ENCODE results near the gene RBM15B. TPM values are rescaled to one million over a fixed set of nuclear protein-coding genes. Genes with fewer than 3 reads are reported as not detected.

Gene RBM15B
- total and polyA plus RNA-seq, 2 experiments from 2014 or later, result 16.3 to 57.9 TPM

GRCh38 chr3:51343918-51344687 is 47.0 kb upstream of the RBM15B start (continued):
- TF ChIP-seq, protein P1, sequence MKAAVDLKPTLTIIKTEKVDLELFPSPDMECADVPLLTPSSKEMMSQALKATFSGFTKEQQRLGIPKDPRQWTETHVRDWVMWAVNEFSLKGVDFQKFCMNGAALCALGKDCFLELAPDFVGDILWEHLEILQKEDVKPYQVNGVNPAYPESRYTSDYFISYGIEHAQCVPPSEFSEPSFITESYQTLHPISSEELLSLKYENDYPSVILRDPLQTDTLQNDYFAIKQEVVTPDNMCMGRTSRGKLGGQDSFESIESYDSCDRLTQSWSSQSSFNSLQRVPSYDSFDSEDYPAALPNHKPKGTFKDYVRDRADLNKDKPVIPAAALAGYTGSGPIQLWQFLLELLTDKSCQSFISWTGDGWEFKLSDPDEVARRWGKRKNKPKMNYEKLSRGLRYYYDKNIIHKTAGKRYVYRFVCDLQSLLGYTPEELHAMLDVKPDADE (IDR thresholded peaks at IDR 0.05), result no peak
- TF ChIP-seq ZNF114 (CRISPR knock-in tag; IDR thresholded peaks at IDR 0.05) (no peak), STAT1 (IDR thresholded peaks at IDR 0.05; ENCODE audit: unreplicated experiment) (no peak), ZNF331 (CRISPR knock-in tag; IDR thresholded peaks at IDR 0.05; ENCODE audit: low read depth) (no peak)

DNA sequence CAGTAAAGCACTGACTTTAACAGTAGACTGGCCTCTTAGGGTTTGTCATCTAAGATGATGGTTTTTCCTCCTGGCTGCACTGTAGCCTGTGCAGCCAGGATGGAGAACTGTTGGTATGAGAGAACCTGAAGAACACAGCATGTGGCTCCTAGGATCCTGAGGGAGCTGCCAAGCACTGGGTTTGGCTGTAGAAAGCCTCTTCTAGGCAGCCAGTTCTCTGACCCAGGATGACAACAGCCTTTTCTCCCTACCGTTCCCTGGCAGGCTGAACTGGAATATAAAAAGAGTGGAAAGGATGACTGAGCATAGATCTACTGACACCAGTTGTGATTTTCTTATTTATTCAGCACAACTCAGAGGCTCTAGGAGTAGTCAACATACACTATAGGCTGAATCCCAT is 40.3 kb upstream of the RBM15B start:
- Histone ChIP-seq H3K4me3 (no peak overlapping the region), H4K20me1 (replicated peaks; ENCODE audit: insufficient read depth) (no peaks in the 10 kb centered on the region), H3F3A (replicated peaks; ENCODE audit: low read depth) (no peaks in the 10 kb centered on the region), H3K27ac (ENCODE audit: low read depth) (no peak overlapping the region), H3K27me3 (ENCODE audit: insufficient read depth) (no peaks in the 10 kb centered on the region), H3K79me2 (replicated peaks; ENCODE audit: insufficient read depth) (no peaks in the 10 kb centered on the region), H2AFZ (no peak overlapping the region), H3K9me2 (ENCODE audit: insufficient read depth) (no peaks in the 10 kb centered on the region), H3K4me1 (ENCODE audit: insufficient read depth) (no peaks in the 10 kb centered on the region), H3K36me3 (ENCODE audit: insufficient read depth) (no peaks in the 10 kb centered on the region), H3K4me2 (no peak overlapping the region)
- no peaks in the 10 kb centered on the region for H3K4me1 Mint-ChIP-seq
- no peaks in the 10 kb centered on the region for H3K36me3 Mint-ChIP-seq (ENCODE audit: low read depth)
- ATAC-seq, result no peak
- peaks cover 2% of the 10 kb centered on the region; the same call in 1 of the 3 replicates for H3K9me3 Mint-ChIP-seq
- H3K27me3 Mint-ChIP-seq (ENCODE audit: insufficient read depth, low read depth, poor library complexity), result peaks cover 1% of the 10 kb centered on the region
- no peak overlapping the region for H3K4me3 Mint-ChIP-seq
- H3K27ac Mint-ChIP-seq, result 0 out of 2 replicates have a peak overlapping the region, but pooled peaks have one; percentile 48
- no peak for DNase-seq (ENCODE audit: low spot score)
- TF ChIP-seq, protein P2, sequence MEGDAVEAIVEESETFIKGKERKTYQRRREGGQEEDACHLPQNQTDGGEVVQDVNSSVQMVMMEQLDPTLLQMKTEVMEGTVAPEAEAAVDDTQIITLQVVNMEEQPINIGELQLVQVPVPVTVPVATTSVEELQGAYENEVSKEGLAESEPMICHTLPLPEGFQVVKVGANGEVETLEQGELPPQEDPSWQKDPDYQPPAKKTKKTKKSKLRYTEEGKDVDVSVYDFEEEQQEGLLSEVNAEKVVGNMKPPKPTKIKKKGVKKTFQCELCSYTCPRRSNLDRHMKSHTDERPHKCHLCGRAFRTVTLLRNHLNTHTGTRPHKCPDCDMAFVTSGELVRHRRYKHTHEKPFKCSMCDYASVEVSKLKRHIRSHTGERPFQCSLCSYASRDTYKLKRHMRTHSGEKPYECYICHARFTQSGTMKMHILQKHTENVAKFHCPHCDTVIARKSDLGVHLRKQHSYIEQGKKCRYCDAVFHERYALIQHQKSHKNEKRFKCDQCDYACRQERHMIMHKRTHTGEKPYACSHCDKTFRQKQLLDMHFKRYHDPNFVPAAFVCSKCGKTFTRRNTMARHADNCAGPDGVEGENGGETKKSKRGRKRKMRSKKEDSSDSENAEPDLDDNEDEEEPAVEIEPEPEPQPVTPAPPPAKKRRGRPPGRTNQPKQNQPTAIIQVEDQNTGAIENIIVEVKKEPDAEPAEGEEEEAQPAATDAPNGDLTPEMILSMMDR (conservative IDR thresholded peaks at IDR 0.05; ENCODE audit: low read depth in 2 of 2), result no peak
- TF ChIP-seq NANOG (IDR thresholded peaks at IDR 0.05; ENCODE audit: borderline replicate concordance) (no peak), EZH2 (IDR thresholded peaks at IDR 0.05; ENCODE audit: low read depth, unreplicated experiment) (no peak), ZNF114 (CRISPR knock-in tag; IDR thresholded peaks at IDR 0.05) (no peak), CREB1 (CRISPR knock-in tag; IDR thresholded peaks at IDR 0.05; ENCODE audit: low read depth) (no peak), STAT1 (IDR thresholded peaks at IDR 0.05; ENCODE audit: unreplicated experiment) (no peak), POLR2AphosphoS5 (IDR thresholded peaks at IDR 0.05; ENCODE audit: low read depth) (no peak), EZH2phosphoT487 (IDR thresholded peaks at IDR 0.05; ENCODE audit: unreplicated experiment) (no peak), JUNB (IDR thresholded peaks at IDR 0.05; ENCODE audit: unreplicated experiment) (no peak), ZNF331 (CRISPR knock-in tag; IDR thresholded peaks at IDR 0.05; ENCODE audit: low read depth) (no peak)
- TF ChIP-seq, protein P1 (IDR thresholded peaks at IDR 0.05), result no peak
- TF ChIP-seq, protein P3, sequence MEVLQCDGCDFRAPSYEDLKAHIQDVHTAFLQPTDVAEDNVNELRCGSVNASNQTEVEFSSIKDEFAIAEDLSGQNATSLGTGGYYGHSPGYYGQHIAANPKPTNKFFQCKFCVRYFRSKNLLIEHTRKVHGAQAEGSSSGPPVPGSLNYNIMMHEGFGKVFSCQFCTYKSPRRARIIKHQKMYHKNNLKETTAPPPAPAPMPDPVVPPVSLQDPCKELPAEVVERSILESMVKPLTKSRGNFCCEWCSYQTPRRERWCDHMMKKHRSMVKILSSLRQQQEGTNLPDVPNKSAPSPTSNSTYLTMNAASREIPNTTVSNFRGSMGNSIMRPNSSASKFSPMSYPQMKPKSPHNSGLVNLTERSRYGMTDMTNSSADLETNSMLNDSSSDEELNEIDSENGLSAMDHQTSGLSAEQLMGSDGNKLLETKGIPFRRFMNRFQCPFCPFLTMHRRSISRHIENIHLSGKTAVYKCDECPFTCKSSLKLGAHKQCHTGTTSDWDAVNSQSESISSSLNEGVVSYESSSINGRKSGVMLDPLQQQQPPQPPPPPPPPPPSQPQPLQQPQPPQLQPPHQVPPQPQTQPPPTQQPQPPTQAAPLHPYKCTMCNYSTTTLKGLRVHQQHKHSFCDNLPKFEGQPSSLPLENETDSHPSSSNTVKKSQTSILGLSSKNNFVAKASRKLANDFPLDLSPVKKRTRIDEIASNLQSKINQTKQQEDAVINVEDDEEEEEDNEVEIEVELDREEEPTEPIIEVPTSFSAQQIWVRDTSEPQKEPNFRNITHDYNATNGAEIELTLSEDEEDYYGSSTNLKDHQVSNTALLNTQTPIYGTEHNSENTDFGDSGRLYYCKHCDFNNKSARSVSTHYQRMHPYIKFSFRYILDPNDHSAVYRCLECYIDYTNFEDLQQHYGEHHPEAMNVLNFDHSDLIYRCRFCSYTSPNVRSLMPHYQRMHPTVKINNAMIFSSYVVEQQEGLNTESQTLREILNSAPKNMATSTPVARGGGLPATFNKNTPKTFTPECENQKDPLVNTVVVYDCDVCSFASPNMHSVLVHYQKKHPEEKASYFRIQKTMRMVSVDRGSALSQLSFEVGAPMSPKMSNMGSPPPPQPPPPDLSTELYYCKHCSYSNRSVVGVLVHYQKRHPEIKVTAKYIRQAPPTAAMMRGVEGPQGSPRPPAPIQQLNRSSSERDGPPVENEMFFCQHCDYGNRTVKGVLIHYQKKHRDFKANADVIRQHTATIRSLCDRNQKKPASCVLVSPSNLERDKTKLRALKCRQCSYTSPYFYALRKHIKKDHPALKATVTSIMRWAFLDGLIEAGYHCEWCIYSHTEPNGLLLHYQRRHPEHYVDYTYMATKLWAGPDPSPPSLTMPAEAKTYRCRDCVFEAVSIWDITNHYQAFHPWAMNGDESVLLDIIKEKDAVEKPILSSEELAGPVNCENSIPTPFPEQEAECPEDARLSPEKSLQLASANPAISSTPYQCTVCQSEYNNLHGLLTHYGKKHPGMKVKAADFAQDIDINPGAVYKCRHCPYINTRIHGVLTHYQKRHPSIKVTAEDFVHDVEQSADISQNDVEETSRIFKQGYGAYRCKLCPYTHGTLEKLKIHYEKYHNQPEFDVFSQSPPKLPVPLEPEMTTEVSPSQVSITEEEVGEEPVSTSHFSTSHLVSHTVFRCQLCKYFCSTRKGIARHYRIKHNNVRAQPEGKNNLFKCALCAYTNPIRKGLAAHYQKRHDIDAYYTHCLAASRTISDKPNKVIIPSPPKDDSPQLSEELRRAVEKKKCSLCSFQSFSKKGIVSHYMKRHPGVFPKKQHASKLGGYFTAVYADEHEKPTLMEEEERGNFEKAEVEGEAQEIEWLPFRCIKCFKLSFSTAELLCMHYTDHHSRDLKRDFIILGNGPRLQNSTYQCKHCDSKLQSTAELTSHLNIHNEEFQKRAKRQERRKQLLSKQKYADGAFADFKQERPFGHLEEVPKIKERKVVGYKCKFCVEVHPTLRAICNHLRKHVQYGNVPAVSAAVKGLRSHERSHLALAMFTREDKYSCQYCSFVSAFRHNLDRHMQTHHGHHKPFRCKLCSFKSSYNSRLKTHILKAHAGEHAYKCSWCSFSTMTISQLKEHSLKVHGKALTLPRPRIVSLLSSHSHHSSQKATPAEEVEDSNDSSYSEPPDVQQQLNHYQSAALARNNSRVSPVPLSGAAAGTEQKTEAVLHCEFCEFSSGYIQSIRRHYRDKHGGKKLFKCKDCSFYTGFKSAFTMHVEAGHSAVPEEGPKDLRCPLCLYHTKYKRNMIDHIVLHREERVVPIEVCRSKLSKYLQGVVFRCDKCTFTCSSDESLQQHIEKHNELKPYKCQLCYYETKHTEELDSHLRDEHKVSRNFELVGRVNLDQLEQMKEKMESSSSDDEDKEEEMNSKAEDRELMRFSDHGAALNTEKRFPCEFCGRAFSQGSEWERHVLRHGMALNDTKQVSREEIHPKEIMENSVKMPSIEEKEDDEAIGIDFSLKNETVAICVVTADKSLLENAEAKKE (CRISPR knock-in tag; IDR thresholded peaks at IDR 0.05), result no peak
